Adrenal gland (tissue), 5 donors: ENCODE data around the gene PLA2G5.

Experiments
- CTCF ChIP-seq, 6 experiments: fragments of 450-650 bp in 4 of 6; fragments of 200-600 bp in 2 of 6; sonication (generic) in 1 of 6; IDR thresholded peaks; 1 replicate in 5 of 6; 2 replicates in 1 of 6; pipeline versions ENCODE4 v1.5.1 to v1.8.0; 2016 to 2021; ENCODE audit warnings: antibody characterized with exemption in 6 of 6, mild to moderate bottlenecking in 2 of 6, moderate library complexity in 1 of 6
- POLR2A ChIP-seq, 2 donors: fragments of 450-650 bp; IDR thresholded peaks; one replicate each; pipeline ENCODE4 v1.6.1; 2017; ENCODE audit warnings: antibody characterized with exemption in 2 of 2, mild to moderate bottlenecking in 2 of 2, moderate library complexity in 1 of 2
- donor health status: DM: no; HTN: no; CAD: no.

DNA sequence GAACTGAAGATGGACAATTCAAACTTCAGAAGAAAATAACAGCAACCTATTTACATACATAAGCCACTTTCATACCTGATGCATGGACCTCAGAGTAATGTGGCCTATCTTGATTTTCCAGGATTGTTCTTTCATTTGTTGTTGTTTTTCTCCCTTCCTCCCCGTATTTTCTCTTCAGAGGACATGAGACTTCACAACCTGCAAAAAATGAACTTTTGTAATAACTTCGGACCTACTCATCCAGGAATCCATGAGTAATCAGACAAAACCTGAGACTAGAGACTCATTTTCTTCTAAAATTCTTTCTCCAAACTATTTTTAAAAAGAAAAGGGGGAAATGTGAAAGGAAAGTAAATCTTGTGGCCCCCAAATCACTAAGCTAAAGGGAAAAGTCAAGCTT lies 17.6 kb upstream of the PLA2G5 start:
- no peak for TF ChIP-seq CTCF (IDR thresholded peaks at IDR 0.05)
- no peak for TF ChIP-seq POLR2A (IDR thresholded peaks at IDR 0.05)
